GM19043 (cell line): ENCODE measurements around the gene CD6.
"Not testable (repeated sequence)": the region's sequence is repeated elsewhere in the genome, so short reads cannot be mapped to it uniquely, and the experiment has no call there.

Experiments
- ATAC-seq: cut with Tn5 transposase; IDR thresholded peaks from one replicate; pipeline ENCODE4 v1.9.1; 2021; ENCODE audit warnings: low read depth; ENCODE audit not compliant: unreplicated experiment

The CD6 gene

DNA sequence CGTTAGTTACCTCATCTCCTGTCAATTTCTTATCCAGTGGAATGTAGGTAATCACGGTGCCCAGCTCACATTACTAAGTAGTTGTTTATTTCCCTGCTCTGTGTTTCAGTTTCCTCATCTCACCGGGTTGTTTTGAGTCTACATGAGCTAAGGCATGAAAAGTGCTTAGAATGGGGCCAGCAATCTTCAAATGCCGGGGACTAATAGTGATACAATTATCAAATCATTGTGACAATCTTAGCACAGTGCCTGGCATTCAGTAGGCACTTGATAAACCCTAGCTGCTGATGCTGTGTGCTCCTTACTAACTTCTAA lies 77.5 kb downstream of the CD6 start:
- ATAC-seq = no peak

DNA sequence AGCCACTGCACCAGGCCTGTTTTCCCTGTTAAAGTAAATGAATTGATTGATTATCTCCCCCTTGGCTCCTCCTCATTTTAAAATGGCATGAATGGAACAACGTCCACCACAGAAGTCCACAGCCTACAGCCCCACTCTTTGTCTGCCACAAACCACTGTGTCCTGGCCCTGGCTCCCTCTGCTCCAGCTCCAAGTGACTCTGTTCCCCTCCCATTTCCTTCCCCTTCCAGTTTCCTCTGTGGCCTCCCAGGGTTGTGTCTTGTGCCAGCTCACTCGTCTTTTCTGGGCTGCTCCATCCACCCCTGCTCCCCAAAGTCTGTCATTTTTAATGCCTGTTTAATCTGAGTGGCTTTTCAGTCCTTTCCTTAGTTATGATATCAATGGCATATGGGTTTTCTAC lies 78.4 kb downstream of the CD6 start:
- no peak for ATAC-seq

DNA sequence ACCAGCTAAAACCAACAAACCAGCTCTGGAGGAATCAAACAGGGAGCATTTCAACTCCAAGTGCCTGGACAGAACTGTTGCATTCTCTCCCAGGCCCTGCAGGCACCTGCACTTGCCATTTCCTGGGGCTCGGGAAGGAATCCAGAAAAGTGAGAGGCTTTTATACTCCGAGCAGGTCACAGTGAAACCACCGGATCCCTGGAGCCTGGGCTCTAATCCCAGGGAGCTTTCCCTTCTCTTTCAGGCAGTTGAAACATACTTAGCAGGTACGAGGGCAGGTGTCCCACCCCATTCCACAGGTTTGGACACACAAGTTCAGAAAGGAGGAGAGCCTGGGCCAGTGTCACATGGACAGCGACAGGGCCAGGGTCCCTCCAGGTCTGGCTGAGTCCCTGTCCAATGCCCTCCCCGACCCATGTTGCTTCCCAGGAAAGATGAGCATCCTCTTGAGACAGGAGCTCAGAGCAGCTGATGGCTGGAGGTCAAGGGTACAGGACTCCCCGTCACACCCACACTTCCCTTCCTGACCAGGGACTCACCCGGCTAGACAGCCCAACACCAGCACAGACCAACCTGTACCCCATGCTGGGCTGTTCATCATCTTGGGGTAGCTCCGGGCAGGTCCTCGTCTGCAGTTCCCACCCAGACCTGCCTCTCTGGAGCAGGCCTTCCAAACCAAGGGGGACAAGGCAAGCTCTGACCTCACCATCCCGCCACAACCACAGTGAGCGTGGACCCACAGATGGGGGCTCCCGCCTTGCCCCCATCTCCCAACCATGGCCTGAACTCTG lies 80.9 kb downstream of the CD6 start:
- no peak for ATAC-seq

DNA sequence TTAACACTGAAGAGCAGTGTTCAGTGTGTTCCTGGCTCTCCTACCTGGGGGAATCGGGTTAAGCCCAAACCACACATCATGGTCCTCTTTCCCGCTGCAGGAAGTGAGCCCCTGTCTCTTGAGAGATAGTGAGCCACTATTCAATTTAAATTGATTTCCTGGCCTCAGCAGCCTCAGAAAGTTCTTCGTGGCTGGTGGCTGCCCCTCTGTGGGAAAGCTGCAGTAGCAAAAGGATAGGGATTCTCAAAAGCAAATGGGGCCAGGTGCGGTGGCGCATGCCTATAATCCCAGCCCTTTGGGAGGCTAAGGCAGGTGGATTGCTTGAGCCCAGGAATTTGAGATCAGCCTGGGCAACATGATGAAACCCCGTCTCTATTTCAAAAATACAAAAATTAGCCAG lies 81.7 kb downstream of the CD6 start:
- ATAC-seq = no peak

DNA sequence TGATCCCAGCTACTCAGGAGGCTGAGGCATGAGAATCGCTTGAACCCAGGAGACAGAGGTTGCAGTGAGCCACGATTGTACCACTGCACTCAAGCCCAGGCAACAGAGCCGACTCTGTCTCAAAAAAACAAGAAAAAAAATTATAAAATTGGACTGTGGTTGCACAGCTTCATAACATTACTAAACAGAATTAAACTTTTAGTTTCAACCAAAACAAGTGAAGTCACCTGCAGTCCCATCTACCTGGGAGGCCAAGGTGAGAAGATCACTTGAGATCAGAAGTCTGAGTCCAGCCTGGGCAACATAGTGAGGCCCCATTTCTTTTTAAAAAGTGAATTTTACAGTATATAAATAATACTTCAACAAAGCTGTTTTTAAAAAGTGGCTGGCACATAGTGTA lies 83.0 kb downstream of the CD6 start:
- ATAC-seq = no peak

DNA sequence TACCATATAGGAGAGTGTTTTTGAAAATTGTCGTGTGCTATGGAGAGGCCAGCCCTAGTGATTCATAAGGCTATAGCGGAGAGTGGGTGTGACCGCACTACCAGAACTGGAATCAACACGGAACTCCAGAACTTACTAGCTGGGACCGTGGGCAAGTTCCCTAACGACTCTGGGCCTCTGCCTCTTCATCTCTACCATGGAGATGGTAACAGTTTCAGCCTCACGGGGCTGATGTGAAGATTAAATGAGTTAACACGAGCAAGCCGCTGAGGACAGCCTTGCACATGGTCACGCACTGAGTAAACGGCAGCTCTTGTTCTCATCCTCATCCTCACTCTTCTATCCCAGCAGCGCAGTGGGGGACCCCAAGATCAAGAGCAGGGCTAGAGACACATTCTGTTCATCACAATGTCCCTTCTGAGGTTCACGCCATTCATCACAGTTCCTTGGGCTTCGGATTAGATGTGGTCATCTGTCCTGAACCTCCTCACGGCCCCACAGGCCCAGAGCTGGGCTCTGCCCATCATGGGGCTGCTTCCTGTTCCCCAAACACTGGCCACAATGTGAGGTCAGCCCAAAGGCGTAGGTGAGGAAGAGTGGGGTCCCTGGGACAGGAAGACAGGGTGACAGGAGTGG lies 83.6 kb downstream of the CD6 start:
- no peak for ATAC-seq

DNA sequence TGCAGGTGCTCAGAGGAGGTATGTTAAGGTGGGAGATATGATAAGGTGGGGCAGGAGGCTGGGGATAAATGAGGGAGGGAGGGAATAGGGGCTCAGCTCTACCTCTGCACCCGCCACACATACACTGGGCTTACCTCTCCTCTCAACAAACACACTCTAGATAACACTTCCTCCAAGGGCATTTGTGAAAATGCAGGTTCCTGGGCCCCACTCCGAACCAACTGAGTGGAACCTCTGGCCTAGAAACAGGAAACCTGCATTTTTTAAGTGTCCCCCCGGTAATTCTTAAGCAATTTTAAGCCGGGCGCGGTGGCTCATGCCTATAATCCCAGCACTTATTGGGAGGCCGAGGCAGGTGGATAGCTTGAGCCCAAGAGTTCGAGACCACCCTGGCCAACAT lies 84.3 kb downstream of the CD6 start:
- ATAC-seq = no peak

DNA sequence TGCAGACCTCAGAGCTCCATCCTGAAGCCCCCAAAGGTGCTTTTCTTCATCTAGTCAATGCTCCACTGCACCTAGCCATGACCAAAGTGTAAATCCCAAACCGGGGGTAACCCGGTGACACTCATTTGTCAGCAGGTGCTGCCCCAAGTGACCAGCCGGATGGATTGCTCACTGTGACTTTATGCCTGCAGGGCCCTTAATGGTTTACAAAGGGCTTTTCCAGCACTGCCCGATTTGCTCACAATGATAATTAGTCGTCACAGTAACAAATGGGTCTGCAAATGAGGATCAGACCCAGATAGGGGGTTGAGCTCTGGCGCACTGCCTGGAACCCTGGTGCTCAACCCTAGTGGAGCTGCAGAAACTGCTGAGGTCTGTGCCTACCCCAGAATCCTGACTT lies 85.1 kb downstream of the CD6 start:
- ATAC-seq = no peak

DNA sequence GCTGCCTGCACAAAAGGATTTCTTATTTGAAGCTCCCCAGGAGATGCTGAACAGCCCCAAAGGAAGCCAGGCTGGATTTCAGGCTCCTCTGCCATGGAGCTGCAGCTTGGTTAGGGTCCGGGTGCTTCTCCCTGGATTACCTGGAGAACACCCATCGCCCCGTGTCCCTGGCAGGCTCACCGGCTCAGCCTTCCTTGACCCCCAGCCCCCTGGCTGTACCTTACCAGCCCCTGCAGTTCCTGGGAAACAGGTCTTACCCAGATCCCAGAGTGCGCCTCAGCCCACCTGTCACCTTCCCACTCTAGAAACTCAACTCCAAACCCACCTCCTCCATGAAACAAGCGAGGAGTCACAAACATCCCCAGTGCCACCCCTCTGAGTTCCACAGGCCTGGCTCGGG lies 85.5 kb downstream of the CD6 start:
- no peak for ATAC-seq

DNA sequence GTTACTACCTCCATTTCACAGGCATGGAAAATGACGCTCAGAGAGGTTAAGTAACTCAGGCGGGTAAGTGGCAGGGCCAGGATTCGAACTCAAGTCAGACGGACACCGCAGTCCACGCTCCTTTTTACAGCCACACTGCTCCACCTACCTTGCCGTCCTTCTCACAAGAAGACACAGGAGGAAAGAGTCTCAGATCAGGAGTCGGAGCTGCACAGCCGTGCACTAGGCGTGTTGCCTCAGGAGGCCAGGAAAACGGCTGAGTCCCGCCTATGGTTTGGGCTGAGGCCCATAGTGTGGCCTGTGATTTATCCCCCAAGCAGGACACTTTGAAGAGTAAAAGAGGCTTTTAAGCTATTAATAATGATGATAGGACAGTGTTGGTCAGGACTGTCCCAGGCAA lies 86.1 kb downstream of the CD6 start:
- ATAC-seq = no peak

DNA sequence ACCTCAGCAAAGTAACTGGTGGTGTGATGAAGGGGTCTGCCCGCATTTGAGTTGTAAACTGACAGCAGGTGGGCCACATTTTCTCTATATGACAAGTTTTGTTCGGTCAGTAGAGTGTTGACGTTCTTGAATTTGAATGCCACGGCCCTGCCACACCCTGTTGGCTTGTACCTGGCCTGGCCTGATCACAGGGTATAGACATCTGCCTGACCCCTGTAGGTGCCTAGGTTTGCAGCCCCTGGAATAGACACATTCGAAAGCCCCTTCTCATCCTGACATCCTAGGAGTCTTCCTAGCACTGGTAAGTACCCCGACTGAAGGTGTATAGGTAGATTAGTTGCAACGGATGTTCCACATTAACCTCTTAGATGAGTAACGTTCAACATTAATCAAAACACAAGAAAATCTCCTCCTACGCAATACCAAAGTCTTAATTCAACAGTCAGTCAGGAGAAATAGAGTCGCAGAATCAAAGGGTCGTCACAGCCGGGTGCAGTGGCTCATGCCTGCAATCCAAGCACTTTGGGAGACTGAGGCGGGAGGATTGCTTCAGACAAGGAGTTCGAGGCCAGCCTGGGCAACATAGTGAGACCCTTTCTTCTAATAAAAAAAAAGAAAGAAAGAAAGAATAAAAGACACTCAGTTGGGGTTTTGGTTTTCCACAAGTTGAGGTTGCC lies 87.2 kb downstream of the CD6 start:
- ATAC-seq = no peak

DNA sequence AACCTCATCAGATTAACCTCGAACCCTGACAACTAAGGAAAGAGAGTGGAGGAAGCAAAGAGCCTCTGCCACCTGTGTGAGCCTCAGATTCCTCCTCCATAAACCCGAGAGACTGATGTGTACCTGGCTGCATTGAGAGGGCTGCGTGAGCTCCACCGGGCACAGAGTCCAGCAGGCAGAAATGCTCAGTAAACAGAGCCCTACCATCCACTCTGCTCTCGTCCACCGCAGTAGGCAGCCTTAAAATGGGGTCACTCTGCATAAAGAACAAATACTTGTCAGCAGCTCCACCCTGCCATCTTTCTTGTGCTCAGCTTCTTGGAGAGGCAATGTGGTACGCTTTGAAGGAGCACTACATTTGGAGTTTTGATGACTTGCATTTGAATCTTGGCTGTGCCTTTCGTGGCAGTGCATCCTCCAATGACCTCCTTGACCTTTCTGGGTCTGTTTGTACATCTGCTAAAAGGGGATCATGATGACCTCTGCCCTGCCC lies 87.8 kb downstream of the CD6 start:
- no peak for ATAC-seq

DNA sequence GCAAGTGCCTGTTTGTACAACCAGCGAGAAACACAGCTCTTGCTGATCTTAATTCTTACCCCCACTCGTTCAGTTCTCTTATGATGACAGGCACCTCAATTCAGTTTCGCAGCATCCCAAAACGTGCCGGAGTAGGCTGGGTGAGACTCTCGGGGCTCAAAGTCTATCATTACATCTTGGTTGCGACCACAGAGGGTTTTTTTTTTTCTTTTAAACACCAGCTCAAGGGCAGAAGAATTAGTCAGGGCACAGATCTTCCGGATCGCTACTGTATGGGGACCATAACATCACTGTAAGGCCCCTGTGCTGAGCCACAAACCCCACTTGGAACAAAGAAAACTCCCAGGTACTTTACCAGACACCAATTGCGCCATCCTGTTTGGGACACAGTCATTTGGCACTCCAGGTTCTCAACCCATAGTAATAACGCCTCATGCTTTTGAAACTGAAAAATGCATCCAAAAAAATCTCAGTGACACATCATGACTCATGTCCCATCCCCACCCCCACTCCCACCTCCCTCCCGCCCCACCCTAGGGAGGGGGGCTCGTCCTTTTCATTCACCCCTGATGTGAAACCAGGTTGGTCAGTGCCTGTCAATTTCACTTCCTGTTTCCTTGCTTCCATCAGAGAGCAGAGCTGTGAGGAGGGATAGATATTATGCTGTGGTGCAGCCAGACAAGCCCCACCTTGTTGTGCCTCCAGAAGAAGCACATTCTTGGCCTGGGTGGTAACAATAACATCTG lies 89.8 kb downstream of the CD6 start:
- peak; percentile 80 for ATAC-seq

DNA sequence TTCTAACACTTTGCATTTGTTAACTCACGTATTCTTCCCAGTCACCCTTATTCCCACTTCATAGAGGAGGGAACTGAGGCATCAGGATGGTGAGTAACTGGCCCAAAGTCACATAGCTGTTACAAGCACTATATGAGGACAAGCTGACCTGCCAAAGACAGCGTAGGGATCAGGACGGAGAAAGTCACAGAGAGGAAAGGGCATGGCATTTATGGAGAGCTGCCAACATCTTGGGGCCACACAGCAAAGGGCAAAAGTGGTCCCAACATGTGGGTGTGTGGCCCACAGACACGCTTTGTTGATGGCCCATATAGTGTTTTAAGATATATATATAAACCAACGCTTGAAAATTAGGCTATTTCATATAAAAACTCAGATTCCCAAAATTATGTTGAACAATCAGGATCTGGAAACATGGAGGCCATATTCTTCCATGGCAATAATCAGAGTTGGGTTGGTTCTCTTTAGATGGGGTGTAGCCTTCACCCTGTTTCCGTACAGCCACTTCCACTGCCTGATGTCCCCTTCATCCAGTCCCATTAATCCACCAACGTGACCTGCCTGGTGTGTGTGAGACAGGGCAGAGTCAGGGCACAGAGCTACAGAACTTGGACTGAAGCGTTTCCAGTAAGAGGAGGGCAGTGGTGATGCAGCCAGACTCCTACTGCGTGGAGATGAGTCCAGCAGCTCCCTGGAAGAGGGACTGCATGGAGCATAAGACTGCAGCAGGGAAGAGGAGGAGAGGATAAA lies 90.9 kb downstream of the CD6 start:
- no peak for ATAC-seq

DNA sequence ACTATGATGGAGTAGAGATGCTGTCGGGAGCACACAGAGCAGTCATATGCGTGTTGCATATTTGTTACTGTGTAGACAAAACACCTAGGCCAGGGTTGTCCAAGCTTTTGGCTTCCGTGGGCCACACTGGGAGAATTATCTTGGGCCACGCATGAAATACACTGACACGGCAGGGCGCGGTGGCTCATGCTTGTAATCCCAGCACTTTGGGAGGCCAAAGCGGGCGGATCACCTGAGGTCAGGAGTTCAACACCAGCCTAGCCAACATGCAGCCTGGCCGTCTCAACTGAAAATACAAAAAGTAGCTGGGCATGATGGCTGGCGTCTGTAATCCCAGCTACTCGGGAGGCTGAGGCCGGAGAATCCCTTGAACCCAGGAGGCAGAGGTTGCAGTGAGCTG lies 93.8 kb downstream of the CD6 start:
- ATAC-seq = not testable (repeated sequence)

DNA sequence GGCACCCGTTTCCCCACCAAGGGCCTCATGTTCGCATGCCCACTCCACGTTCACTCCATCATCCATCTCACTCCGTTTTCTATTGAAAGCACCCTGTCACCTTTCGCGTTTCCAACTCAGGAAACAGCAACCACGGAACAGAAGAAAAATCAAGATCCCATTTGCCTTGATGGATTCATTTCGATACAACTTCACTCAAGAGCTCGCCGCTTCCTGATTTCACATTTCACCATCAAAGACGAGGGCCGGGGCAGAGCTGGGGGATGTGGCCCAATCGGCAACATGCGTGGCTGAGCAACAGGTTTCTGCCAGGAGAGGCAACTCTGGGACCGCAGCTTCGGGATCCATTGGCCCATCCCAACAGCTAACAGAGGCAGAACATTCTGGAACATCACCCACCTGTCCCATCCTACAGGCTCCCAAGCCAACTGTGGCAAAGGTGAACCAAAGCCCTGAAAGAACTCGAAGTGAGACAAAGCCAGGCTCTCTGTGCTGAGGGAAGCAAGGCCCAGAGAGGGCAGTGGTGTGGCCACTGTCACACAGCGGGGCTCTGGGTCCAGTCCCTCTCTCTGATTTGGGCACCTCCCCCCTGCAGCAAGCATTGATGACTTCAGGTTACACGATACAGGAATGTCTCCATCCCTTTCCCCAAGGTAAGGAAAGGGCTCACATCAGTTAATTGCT lies 94.6 kb downstream of the CD6 start:
- ATAC-seq = no peak

DNA sequence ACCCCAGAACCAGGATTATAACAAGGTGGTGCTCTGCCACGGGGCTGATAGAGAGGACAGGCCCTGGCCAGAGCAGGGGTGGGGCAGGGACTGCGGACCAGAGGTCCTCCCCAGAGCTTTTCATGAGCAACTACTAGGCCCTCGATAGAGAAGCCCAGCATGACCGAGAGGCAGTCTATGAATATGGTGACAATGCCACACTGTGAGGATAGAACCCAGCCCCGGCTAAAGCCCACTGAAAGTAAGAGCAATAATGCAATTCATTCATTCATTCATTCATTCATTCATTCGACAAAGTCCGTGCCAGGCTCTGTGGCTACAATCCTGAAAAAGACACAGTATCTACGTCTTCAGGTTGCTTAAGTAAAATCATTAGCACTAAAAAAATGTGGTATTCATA lies 95.2 kb downstream of the CD6 start:
- ATAC-seq = no peak

DNA sequence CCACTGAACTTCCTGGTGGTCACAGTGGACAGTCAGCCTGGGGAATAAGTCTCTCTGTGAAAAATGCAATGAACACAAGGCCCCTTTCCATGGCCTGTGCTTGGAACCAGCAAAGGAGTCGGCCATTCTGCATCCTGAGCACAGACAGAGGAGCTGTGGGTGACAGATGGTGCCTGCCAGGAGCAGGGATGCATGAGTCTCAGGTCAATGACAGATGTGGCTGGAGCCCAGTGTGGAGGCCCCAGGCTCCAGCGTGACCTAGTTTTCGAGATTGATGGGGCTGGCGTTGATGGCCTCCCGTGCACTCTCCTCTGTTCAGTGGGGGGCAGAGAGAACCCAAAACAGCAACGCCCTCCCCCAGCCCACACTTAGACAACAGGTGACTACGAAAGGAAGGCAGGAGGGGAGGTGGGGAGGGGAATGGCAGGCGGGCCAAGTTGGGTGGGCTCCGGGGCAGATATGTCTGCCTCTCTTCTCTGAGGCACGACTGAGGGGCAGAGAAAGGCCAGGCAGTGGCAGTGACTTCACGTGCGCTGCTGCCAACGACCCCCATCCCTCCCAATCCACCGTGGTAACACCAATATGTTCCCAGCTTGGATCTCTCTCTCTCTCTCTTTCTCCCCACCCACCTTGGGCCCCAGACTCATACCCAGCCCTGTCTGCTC lies 96.4 kb downstream of the CD6 start:
- ATAC-seq = no peak

DNA sequence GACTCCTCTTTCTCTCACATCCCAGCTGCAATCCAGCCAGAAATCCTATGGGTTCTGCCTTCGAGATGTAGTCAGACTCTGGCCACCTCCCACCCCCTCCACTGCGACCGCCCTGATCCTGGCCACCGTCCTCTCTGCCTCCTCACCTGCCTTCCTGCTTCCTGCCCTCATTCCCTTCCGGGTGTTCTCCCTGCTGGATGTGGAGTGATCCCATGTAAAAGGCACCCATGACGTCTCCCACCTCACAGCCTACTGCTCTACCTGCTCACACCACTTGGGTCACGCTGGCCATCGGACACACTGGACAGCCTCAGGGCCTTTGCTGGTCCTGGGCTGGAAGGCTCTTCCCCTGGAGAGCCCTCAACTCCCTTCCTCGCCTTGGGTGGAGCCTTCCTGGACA lies 97.1 kb downstream of the CD6 start:
- no peak for ATAC-seq
